ENCODE results near the gene SLFN12. TPM values are rescaled to one million over a fixed set of nuclear protein-coding genes. Genes with fewer than 3 reads are reported as not detected.
"Not testable (repeated sequence)": the region's sequence is repeated elsewhere in the genome, so short reads cannot be mapped to it uniquely, and the experiment has no call there.

SLFN12 gene
- total RNA-seq, 1 experiment from 2014 or later: 14.5 TPM

DNA sequence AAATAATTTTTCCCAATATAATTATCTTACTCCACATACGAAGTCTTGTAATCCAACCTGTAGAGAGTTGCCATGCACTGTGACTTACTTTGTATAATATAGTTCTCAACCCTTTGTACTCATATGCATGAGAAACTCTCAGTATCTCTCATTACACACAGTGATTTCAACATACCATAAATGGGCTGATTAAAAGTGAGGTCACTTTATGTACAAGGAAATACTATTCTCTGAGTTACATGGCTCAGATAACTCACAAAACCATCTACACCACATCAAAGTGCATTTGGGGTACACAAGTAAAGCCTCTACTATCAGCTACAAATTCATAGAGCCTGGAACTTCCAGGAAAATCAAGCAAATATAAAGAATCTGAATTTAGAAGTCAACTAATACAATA is 27.9 kb downstream of the SLFN12 start:
- Histone ChIP-seq H3K4ac (ENCODE audit: low read depth, low read length) (no peak overlapping the region), H2AK5ac (ENCODE audit: insufficient read length, low read length) (no peak overlapping the region), H3K4me1 (ENCODE audit: insufficient read depth, low read length) (no peaks in the 10 kb centered on the region), H3K4me2 (ENCODE audit: insufficient read depth, insufficient read length, low read length) (no peak overlapping the region), H3K79me1 (ENCODE audit: insufficient read depth, low read depth, low read length, poor library complexity, severe bottlenecking) (no peaks in the 10 kb centered on the region), H3K27ac (ENCODE audit: insufficient read length, low read depth, low read length) (no peak overlapping the region), H3K79me2 (ENCODE audit: insufficient read depth, low read length) (no peaks in the 10 kb centered on the region), H3K23me2 (ENCODE audit: insufficient read length, low read depth, low read length, poor library complexity, severe bottlenecking) (no peaks in the 10 kb centered on the region), H3K9me3 (ENCODE audit: control insufficient read depth, low read depth, low read length) (no peaks in the 10 kb centered on the region), H2BK120ac (ENCODE audit: low read depth, low read length, poor library complexity, severe bottlenecking) (no peak overlapping the region), H3K18ac (ENCODE audit: insufficient read length, low read depth, low read length) (no peak overlapping the region), H2BK20ac (ENCODE audit: low read depth, low read length, poor library complexity, severe bottlenecking) (no peak overlapping the region), H3T11ph (ENCODE audit: low read length) (no peak overlapping the region), H4K8ac (replicated peaks; ENCODE audit: insufficient read length, low read depth, low read length) (no peak overlapping the region), H3K27me3 (ENCODE audit: insufficient read depth, low read length) (no peaks in the 10 kb centered on the region), H3K23ac (ENCODE audit: insufficient read length, low read depth, low read length) (no peak overlapping the region), H3K56ac (ENCODE audit: insufficient read length, low read depth, low read length) (no peak overlapping the region), H2BK5ac (ENCODE audit: insufficient read length, low read length) (no peak overlapping the region), H2BK15ac (ENCODE audit: low read depth, low read length) (no peak overlapping the region), H3K14ac (ENCODE audit: insufficient read depth, low read length) (no peak overlapping the region), H2BK12ac (ENCODE audit: insufficient read length, low read depth, low read length) (no peak overlapping the region), H4K20me1 (ENCODE audit: control insufficient read depth, insufficient read depth, insufficient read length) (no peaks in the 10 kb centered on the region), H4K91ac (ENCODE audit: insufficient read length, low read depth, low read length) (no peak overlapping the region), H4K5ac (ENCODE audit: insufficient read length, low read depth, low read length) (no peak overlapping the region), H2AFZ (ENCODE audit: low read length) (no peak overlapping the region), H3K9ac (ENCODE audit: extremely low read depth, insufficient read length, low read length) (no peak overlapping the region)
- no peaks in the 10 kb centered on the region for H3K4me1 Mint-ChIP-seq
- TF ChIP-seq CTCF (conservative IDR thresholded peaks at IDR 0.05): no peak
- H3K36me3 Mint-ChIP-seq (ENCODE audit: insufficient read depth in 1 of 3, low read depth in 3 of 3): peaks cover 0 to 12% (median 0%) of the 10 kb centered on the region in 3 experiments; a peak in 2 of 7 replicates
- H3K27me3 Mint-ChIP-seq (ENCODE audit: low read depth): no peaks in the 10 kb centered on the region
- H3K4me3 Mint-ChIP-seq: no peak overlapping the region
- no peaks in the 10 kb centered on the region; a peak in 1 of 5 replicates for H3K9me3 Mint-ChIP-seq
- WGBS (ENCODE audit: extremely low coverage, insufficient read length, low lambda C conversion rate): no CpG with 5 or more reads among the region's 1 CpG
- no peak overlapping the region for H3K27ac Mint-ChIP-seq
- no peak for DNase-seq

GRCh38 chr17:35393783-35394182 is 38.5 kb downstream of the SLFN12 start:
- H3K79me1 ChIP-seq (ENCODE audit: insufficient read depth, low read depth, low read length, poor library complexity, severe bottlenecking); H3K4me1 Mint-ChIP-seq; H4K8ac ChIP-seq (replicated peaks; ENCODE audit: insufficient read length, low read depth, low read length); H2BK15ac ChIP-seq (ENCODE audit: low read depth, low read length); H2BK20ac ChIP-seq (ENCODE audit: low read depth, low read length, poor library complexity, severe bottlenecking); H3K56ac ChIP-seq (ENCODE audit: insufficient read length, low read depth, low read length); H3K27ac ChIP-seq (ENCODE audit: insufficient read length, low read depth, low read length); DNase-seq; H3K23ac ChIP-seq (ENCODE audit: insufficient read length, low read depth, low read length); H3K23me2 ChIP-seq (ENCODE audit: insufficient read length, low read depth, low read length, poor library complexity, severe bottlenecking); H2BK12ac ChIP-seq (ENCODE audit: insufficient read length, low read depth, low read length); H3K9ac ChIP-seq (ENCODE audit: extremely low read depth, insufficient read length, low read length); H3T11ph ChIP-seq (ENCODE audit: low read length); H4K91ac ChIP-seq (ENCODE audit: insufficient read length, low read depth, low read length); H4K20me1 ChIP-seq (ENCODE audit: control insufficient read depth, insufficient read depth, insufficient read length); H2AK5ac ChIP-seq (ENCODE audit: insufficient read length, low read length); H3K14ac ChIP-seq (ENCODE audit: insufficient read depth, low read length); H3K4me2 ChIP-seq (ENCODE audit: insufficient read depth, insufficient read length, low read length); H3K4me1 ChIP-seq (ENCODE audit: insufficient read depth, low read length); H2BK5ac ChIP-seq (ENCODE audit: insufficient read length, low read length); H3K27me3 ChIP-seq (ENCODE audit: insufficient read depth, low read length); H3K9me3 ChIP-seq (ENCODE audit: control insufficient read depth, low read depth, low read length); H3K18ac ChIP-seq (ENCODE audit: insufficient read length, low read depth, low read length); H3K4me3 Mint-ChIP-seq; H2BK120ac ChIP-seq (ENCODE audit: low read depth, low read length, poor library complexity, severe bottlenecking); H3K4ac ChIP-seq (ENCODE audit: low read depth, low read length); H3K27me3 Mint-ChIP-seq (ENCODE audit: low read depth); H2AFZ ChIP-seq (ENCODE audit: low read length); H3K79me2 ChIP-seq (ENCODE audit: insufficient read depth, low read length); H4K5ac ChIP-seq (ENCODE audit: insufficient read length, low read depth, low read length); H3K36me3 Mint-ChIP-seq (ENCODE audit: insufficient read depth in 1 of 3, low read depth in 3 of 3): not testable (repeated sequence)
- peak overlapping the region in 1 of 3 experiments; percentile 65; a peak in 1 of 7 replicates for H3K27ac Mint-ChIP-seq
- H3K9me3 Mint-ChIP-seq: peaks cover 7 to 14% of the 10 kb centered on the region in 2 experiments
- WGBS (ENCODE audit: extremely low coverage, insufficient read length, low lambda C conversion rate): no CpG with 5 or more reads among the region's 13 CpGs

Measured in H9 (cell line).